GM13976 (cell line): Measurements from ENCODE around the gene STK32A.

ENCODE experiments used
- DNase-seq: peaks from one replicate; pipeline ENCODE4 v3.0.0; 2012; ENCODE audit warnings: low spot score
- in situ Hi-C: fragments of 300-500 bp; cut with MboI; formaldehyde crosslinking; loops from one replicate; pipeline ENCODE4 v1.12.0; 2022; ENCODE audit warnings: low sequenced_read_pairs, mixed read lengths, inconsistent platforms; ENCODE audit not compliant: unreplicated experiment
- TF ChIP-seq, protein P1 (sequence below): IDR thresholded peaks from 2 replicates; pipeline ENCODE4 v1.5.1; 2012; ENCODE audit warnings: borderline replicate concordance, mild to moderate bottlenecking; ENCODE audit not compliant: insufficient read depth; ENCODE audit errors: extremely low read depth, missing control alignments, control extremely low read depth

Gene STK32A

GRCh38 chr5:147245381-147246165 is 10.7 kb downstream of the STK32A start:
- in situ Hi-C loops: loop anchor here (25.0 kb wide), 1 partner anchor 317 kb away; no protein-coding TSS in a partner anchor
- DNase-seq: no peak
- TF ChIP-seq, protein P1, sequence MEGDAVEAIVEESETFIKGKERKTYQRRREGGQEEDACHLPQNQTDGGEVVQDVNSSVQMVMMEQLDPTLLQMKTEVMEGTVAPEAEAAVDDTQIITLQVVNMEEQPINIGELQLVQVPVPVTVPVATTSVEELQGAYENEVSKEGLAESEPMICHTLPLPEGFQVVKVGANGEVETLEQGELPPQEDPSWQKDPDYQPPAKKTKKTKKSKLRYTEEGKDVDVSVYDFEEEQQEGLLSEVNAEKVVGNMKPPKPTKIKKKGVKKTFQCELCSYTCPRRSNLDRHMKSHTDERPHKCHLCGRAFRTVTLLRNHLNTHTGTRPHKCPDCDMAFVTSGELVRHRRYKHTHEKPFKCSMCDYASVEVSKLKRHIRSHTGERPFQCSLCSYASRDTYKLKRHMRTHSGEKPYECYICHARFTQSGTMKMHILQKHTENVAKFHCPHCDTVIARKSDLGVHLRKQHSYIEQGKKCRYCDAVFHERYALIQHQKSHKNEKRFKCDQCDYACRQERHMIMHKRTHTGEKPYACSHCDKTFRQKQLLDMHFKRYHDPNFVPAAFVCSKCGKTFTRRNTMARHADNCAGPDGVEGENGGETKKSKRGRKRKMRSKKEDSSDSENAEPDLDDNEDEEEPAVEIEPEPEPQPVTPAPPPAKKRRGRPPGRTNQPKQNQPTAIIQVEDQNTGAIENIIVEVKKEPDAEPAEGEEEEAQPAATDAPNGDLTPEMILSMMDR: no peak

GRCh38 chr5:147248561-147248960 is 13.7 kb downstream of the STK32A start:
- in situ Hi-C loops: loop anchor here (25.0 kb wide), 1 partner anchor 314 kb away; no protein-coding TSS in a partner anchor
- DNase-seq: no peak
- TF ChIP-seq, protein P1: no peak

GRCh38 chr5:147259837-147260236 is 25.0 kb downstream of the STK32A start:
- in situ Hi-C loops: no loop called here
- no peak for DNase-seq
- TF ChIP-seq, protein P1: no peak

DNA sequence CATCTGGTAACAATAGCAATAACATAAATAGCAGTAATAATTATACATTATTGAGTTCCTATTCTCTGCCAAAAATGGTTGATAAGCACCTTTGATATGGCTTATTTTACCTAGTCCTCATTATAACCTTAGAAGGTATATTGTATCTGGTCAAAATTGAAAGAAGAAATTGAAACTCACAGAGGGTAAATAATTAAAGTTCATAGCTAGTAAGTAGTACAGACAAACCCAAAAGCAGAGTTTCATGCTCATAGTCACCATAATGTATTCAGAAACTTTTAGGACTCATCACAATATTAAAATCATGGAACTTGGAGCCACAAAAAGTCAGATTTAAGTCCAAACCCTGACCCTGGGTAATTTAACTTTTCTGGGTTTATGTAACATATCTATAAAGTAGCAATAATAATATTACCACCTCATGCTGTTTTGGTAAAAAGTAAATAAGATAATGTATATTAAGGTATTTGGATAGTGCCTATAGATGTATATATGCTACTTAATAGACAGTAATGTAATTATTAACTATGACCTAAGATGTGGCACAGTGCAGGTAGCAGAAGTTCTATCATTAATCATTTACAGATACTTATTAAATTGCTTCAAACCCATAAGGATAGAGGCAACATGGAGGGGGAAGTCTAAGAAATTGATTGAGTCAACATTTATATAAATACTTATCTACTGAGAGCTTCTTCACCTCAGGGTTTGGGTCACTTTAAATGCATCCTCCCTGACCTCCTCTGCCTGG is 32.4 kb downstream of the STK32A start:
- TF ChIP-seq, protein P1: no peak
- in situ Hi-C loops: no loop called here
- DNase-seq: no peak

DNA sequence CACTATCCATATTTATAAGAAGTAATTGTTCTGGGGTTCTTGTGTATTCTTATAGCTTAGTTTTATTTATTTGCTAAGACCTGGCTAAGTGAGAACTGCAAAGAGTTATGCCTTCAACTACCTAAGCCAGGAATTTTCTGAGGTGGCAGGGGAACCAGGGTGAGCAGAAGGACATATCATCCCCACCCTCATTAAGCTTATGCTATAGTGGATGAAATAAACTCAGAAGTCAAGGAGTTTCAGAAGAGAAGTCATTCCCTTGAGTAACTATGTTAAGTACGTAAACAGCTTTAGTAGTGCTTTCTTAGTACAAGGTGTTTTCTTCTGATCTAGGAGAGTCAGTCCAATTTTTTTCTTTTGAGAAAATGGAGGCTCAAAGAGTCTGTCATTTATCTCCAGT is 41.7 kb downstream of the STK32A start:
- in situ Hi-C loops: no loop called here
- TF ChIP-seq, protein P1: no peak
- no peak for DNase-seq

DNA sequence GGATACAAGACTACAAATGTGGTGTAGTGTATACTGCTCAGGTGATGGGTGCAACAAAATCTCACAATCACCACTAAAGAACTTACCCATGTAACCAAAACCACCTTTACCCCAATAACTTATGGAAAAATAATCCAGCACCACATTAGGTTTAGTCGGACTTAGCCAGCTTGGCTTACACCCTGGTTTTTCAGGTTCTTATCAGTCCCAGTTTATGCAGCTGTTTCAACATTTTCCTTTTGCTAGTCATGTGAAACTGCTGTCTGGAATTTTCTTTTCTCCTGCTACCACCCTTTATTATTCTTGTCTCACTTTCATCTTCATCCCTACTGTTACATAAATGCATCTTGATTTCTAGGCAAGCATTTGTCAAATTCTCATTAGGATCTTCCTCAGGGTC is 51.5 kb downstream of the STK32A start:
- TF ChIP-seq, protein P1: no peak
- no peak for DNase-seq

More for the DNA sequence above, 51.5 kb downstream of the STK32A start:
- in situ Hi-C loops: no loop called here
